HG03565 (cell line): Measurements from ENCODE around the gene SECTM1.

Source experiments
- ATAC-seq: cut with Tn5 transposase; IDR thresholded peaks from one replicate; pipeline ENCODE4 v1.9.1; 2021; ENCODE audit warnings: mild to moderate bottlenecking, moderate library complexity; ENCODE audit not compliant: unreplicated experiment

SECTM1 gene

DNA sequence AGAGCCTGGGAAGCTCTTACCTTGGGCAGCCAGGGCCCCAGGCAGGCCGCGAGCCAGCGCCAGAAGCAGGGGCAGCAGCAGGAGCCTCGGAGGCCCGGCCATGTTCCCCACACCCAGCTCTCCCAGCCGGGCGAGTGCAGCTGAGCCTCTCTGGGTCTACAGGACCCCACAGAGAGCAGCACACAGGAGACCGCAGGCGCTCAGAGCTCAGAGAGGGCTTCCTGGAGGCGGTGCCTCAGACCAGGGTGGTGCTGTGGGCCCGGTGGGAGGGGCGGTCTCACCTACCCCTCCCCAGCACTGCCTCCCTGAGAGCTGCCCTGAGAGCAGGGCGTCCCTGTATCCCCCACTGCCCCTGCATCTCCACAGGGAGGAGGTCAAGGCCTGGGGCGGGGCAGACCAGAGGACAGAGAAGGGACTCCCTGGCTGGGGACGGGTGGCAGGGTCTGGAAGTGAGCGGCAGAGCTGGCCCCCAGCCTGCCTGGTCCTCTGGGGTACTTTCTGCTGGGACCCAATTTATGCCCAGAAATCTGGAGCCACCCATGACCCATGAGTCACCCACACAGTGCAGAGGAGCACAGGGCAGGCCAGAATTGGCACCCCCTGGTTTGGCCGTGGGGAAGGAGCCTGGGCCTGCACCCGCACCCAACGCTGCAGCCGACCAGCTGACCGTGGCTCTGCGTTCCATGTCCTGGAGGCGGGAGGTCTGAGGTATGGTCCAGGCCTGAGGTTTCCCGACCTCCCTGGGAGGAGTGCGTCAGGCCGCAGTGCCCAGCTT, 16.0 kb downstream of the SECTM1 start, which contains the start of gene CD7:
TSS of gene CD7 (minus strand) at position 215 of the 775 bp plus-strand sequence. CDS start at position 102, 113 bp downstream.
- no peak for ATAC-seq

DNA sequence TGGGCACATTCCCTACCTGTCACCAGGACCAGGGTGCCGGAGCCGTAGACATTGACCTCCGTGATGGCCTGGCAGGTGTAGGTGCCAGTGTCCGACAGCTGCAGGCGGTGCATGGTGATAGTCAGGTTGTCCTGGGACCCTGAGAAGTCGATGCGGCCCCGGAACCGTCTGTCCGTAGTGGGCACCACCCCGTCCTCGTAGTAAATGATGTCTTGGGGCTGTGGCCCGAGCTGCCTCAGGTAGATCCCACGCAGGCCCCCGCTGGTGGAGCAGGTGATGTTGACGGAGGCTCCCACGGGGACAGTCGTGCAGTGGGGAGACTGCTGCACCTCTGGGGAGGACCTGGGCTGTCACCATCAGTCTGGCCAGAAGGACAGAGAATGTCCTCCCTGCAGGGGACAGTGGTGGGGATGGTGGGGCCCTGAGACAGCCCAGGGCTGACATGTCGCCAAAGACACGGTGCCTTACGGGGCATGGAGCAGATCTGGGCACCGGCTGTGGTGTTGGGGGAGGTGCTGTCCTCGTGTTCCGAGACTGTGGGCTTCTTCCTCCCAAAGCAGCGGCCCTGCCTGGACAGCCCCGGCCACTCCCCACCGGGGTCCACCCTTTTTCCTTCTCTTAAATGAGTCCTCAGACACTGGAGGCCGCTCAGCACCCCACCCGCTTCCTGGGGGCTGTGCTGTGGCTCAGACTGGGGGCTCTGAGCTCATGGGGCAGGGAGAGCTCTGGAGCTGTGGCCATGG, 16.7 kb downstream of the SECTM1 start:
- ATAC-seq: no peak

- ATAC-seq: no peak
These were observed 17.7 kb downstream of the SECTM1 start for GRCh38 chr17:82315703-82316358.

- ATAC-seq: no peak
These were observed 18.6 kb downstream of the SECTM1 start for GRCh38 chr17:82314727-82315605.

- no peak for ATAC-seq
These were observed 19.4 kb downstream of the SECTM1 start for GRCh38 chr17:82314012-82314726.

GRCh38 chr17:82313195-82314011, 20.2 kb downstream of the SECTM1 start:
- no peak for ATAC-seq

DNA sequence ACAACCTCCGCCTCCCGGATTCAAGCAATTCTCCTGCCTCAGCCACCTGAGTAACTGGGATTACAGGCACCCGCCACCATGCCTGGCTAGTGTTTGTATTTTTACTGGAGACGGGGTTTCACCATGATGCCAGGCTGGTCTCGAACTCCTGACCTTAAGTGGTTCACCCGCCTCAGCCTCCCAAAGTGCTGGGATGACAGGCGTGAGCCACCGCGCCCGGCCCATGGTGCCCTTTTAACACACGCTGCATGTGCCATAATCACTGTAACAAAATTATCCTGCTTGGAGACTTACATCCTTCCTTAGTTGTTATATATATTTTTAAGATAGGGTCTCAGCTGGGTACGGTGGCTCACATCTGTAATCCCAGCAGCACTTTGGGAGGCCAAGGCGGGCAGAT, 21.6 kb downstream of the SECTM1 start:
- ATAC-seq: no peak

- no peak for ATAC-seq
These were observed 22.7 kb downstream of the SECTM1 start for GRCh38 chr17:82310877-82311276.

GRCh38 chr17:82309656-82310570, 23.7 kb downstream of the SECTM1 start:
- ATAC-seq: no peak

GRCh38 chr17:82305727-82306300, 27.8 kb downstream of the SECTM1 start:
- no peak for ATAC-seq

DNA sequence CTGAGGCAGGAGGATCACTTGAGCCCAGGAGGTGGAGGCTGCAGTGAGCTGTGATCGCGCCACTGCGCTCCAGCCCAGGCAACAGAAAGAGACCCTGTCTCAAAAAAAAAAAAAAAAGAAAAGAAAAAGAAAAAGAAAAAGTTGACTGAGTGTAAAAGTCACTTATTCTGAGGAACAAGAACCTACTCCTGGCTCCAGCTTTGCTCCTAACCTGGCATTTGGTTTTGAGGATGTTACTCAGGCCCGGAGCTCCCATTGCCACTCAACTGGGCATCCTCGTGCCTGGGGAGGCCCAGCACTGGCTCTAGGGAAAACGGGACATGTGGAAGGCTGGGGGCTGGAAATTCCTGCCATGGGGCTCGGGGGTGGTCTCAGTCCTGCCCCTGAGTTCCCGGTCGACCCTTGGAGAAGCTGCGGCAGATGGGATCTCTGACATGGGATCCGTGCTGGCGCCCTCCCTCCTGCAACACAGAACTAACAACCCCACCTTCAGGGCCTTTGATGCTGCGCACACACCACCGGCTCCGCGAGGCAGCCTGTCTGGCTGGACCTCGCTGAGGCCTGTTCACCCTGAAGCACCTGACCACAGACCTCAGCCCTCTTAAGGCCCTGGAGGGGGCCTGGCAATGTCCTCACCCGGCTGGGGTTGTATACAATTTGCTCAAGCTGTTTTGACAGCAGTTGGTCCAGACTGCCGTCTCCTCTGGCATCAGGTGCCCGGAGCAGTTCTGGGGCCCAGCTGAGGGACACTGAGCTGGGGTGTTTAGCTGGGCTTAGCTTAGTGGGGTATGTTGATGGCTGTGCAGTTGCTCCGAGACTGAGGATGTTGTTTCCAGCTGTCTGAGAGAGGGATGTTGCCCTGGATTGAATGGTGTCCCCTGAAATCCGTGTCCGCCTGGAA, 28.5 kb downstream of the SECTM1 start:
- ATAC-seq: no peak

DNA sequence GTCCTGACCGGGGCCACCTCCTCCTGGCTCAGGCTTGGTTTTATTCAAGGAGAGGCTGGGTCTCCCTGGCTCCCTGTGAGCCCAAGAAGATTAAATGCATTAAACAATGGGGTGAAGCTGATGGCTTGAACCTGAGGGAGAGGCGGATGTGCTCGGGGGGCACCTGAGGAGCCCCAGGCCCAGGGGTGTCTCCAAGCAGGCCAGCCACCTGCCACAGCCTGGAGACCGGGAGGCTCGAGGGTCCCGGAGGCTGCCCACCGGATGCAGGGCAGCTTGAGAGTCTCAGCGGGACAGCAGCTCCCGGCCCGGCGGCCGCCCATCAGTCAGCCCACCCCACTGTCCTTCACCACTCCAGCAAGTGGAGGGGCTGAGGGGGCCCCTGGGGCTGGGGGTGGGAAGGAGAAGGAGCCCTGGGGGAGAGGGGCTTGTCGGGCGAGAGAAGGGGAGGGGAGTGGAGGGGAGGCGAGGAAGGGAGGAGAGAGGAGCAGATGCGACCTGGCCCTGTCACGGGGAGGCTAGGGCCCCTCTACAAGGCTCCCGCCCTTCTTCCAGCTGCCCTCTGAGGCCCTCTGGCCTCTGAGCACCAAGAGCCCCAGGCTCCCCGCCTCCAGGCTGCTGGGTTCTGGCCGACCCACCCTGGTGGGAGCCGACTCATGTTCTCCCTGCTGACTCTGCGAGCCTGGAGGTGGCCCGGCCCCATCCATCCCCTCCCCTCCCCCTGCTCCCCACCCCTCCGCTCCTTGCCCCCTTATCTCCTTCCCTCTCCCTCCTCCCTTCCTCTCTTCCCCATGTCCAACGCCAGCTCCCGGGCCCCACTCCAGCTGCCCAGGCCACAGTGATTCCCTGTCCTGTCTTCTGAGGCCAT, 29.4 kb downstream of the SECTM1 start:
- ATAC-seq: no peak

GRCh38 chr17:82302991-82303943, 30.3 kb downstream of the SECTM1 start:
- no peak for ATAC-seq

DNA sequence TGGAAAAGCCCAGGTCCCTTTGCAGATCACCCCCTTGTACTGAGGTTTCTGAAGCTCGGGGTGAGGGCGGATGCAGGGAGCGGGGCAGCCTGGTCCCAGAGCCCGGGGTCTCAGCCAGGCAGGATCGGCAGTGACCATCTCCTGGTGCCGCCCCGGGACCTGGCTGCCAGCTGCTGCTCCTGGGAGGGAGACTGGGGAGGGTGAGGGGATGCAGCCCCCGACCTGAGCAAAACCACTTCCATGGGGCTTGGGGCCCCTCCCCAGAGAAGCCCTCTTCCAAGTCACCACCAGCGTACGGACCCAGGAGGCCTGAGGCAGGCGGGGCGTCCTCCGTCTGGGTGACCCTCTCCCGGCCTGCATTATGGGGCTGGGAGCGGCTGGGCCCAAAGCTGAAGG, 31.0 kb downstream of the SECTM1 start:
- ATAC-seq: no peak
